HG02852 (cell line): ENCODE results near the gene MYOM1.
A peak's percentile ranks its signal among the peaks of the same experiment; 100 is the strongest.

Experiments used
- ATAC-seq: cut with Tn5 transposase; IDR thresholded peaks from one replicate; pipeline ENCODE4 v1.9.1; 2021; ENCODE audit warnings: mild to moderate bottlenecking, moderate library complexity; ENCODE audit not compliant: unreplicated experiment

MYOM1 gene

DNA sequence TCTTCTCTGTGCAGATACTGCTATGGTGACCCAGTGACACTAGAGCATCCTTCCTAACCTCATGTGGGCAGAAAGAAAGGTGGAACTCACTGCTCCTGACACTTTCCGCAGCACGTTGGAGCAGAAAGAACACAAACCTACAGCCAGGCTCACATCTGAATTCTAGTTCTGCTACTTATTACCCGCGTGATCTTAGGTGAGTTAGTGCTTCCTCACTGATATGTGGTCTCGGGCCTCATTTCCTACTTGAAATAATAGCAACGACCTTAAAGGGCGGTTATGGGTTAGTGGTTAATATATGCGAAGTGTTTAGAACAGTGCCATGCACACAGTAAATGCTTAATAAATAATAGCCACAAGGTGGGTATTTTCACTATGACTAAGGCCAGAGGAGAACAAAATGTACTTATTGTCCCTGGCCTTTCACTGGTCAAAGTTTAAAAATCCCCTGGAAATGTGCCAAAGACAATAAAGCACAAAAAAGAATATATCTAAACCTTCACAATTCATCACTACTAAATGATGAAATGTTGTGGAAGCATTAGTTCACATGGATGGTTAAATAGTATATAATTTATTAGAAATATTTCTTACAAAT lies 66.6 kb downstream of the MYOM1 start:
- ATAC-seq = no peak

DNA sequence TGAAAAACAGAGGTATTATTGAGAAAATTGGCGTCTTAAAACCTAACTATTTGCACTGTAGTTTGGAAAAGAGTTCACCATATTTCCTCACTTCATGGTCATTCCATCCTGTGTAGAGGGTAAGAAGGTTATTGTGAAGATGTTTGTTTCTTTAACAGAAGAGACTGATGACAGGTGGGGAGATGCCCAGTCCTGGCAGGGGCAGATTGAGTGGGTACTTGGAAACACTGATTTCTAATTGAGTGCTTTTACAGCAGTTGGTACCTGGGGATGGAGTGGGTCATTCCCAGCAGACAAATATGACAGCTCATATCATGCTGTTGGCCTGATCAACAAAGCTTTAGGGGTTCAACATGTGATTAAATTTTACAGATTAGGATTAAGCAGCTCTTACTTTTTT lies 67.5 kb downstream of the MYOM1 start:
- ATAC-seq = no peak

DNA sequence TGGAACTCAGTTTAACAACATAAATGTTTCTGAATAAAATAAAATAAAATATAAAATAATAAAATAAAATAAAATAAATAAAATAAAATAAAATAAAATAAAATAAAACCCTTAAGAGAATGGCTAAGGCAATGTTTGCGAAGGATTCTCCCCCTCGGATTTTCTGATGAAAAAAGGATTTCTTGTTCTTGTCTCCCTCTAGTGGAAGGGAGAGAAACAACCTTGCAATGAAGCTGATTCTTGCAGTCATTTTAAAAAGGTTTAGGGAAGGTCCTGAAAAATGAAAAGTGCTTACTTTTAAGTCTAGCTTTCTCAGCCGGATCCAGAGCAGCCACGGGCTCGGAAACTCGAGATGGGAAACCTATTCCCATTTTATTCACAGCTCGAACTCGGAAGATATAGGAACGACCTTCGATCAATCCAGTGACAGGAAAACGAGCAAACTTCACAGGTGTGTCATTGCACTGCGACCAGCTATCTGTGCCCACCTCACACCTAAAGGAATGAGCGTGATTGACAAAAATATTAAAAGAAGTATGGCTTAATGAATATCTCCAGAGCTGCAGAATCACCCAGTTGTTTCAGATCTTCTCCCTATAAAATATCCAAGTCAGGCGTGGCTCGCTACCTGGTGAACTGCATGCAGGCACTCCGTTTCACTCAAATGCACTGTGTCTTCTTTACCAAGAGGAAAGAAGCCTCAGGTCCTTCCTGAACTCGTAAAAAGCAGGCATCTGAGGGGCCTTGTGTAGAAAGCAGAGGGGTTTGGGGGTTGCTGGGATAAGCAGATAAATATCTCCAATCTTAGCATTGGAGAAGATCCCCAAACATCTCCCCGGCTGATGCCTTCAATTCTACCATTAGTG lies 68.1 kb downstream of the MYOM1 start:
- ATAC-seq = no peak

DNA sequence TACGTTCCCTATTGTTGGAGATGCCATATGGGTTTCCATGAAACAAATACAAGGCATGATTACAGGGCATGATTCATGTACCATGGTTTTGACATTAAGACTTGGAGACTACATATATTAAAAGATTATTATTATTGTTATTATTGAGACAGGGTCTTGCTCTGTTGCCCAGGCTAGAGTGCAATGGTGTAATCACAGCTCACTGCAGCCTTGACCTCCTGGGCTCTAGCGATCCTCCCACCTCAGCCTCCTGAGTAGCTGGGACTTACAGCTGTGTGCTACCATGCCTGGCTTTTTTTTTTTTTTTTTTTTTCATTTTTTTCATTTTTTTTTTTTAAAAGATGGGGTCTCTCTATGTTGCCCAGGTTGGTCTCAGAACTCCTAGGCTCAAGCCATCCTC lies 69.1 kb downstream of the MYOM1 start:
- ATAC-seq = no peak

DNA sequence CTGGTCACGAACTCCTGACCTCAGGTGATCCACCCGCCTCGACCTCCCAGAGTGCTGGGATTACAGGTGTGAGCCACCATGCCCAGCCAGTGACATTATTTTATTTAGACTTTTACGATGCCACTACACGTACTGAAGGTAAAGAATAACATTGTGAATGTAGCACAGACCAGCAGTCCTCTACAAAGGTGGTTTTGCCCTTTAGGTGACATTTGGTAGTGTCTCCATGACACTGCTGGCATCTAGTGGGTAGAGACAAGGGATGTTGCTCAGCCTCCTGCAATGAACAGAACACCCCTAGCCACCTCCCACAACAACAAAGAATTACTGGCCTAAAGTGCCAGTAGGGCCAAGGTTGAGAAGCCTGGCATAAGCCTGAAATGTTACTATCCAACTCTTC lies 69.5 kb downstream of the MYOM1 start:
- no peak for ATAC-seq

DNA sequence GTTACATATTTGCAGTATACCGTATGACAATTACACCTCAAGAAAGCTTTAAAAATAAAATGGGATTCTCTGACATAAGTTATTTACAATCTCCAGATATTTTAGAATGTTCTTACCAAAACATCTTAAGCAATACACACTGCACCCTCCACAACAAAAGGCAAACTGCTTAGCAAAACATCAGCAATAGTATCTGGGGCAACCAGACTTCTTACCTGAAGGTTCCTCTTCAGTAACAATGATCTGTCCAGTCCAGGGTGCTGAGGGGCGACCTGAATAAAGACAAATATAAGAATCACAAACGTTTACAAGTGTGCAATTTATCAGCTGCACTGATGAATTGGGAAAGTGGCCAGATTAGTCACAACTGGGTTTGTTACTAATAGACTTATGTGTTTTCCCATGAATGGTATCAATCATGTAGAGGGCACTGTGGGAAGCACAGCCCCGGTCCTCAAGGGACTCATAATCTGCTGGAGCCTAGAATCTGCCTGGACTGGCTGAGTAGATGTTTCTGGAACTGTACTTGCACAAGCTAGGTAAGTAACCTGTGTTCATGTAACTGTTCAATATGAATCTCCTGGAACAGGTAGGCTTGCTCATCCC lies 70.7 kb downstream of the MYOM1 start:
- ATAC-seq = no peak

DNA sequence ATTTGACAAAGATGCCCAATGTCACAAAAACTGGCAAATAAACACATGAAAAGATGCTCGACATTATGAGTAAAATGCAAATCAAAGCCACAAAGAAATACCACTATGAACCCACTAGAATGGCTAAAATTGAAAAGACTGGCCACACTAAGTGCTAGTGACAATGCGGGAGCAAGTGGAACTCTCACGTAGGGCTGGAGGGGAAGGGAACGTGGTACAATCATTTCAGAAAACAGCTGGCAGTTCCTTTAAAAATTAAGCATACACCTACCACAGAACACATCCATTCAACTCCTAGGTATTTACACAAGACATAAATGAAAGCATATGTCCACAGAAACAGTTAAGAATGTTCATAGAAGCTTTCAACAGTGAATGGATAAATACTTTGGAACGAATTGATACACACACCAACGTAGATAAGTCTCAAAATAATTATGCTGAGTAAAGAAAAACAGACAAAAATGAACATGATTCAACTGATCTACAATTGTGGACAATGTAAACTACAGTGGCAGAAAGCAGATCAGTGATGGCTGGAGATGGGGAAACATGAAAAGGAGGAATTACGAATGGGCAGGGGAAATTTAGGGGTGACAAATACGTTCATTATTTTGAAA lies 71.7 kb downstream of the MYOM1 start:
- ATAC-seq = no peak

DNA sequence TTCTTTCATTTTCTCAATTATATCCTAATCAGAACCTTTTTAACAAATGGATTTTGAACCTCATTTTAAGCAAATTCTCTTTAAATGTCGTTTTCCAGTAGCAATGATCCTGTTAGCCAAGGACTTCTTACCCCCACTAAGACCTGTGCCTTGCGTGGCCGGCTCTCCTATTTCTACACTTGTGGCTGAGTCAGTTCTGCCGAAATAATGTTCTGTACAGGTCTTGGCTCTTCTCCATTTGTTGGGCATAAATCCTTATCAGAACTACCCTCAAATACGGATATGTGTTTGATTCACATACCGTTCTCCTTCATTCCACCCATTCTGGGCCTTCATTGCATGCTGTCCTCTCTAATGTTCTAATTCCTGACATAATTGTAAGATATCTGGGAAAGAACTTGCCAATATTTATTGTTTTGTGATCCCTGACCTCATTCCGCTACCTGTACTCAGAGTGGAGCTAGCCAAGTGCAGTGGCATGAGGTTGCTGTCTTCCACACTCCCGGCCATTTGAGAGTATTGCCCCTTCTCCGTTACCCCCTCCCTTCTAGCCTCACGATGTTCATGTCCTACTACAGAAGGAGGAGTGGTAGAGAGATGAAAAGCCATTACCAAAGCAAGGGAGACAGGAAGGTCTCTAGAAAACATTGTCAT lies 78.7 kb downstream of the MYOM1 start:
- ATAC-seq = no peak

DNA sequence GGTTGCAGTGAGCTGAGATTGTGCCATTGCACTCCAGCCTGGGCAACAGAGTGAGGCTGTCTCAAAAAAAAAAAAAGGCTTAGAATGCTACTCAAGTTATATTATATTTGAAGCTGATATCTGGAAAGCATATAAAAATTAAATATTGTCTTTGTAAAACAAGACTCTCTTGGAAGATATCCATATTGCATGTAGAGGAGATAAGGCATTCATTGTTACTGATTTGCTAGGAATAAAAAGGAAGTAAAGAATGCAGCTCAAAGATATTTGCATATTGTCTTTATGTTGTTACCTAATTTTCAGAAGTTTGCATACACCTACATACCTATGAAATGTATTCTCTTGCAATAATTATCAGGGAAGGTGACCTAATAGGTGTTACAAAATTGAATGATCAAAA lies 79.4 kb downstream of the MYOM1 start:
- no peak for ATAC-seq

DNA sequence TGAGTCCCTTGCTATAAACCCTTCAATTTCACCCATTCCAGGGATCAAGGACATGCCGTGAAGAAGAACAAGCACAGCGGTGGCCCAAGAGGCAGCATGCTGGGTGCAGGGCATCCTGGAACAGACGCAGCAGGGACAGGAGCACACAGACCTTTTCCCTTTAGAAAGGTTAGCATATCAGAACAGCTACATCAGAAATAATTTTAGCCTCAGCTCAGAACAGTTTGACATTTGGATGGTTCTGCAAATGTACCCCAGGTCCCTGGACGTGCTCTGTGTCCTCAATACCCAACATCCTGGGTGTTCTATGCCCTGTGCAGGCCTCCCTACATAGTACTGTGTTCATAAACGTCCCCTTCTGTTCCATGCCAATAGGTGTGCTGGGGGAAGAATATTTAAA lies 80.4 kb downstream of the MYOM1 start:
- ATAC-seq = no peak

DNA sequence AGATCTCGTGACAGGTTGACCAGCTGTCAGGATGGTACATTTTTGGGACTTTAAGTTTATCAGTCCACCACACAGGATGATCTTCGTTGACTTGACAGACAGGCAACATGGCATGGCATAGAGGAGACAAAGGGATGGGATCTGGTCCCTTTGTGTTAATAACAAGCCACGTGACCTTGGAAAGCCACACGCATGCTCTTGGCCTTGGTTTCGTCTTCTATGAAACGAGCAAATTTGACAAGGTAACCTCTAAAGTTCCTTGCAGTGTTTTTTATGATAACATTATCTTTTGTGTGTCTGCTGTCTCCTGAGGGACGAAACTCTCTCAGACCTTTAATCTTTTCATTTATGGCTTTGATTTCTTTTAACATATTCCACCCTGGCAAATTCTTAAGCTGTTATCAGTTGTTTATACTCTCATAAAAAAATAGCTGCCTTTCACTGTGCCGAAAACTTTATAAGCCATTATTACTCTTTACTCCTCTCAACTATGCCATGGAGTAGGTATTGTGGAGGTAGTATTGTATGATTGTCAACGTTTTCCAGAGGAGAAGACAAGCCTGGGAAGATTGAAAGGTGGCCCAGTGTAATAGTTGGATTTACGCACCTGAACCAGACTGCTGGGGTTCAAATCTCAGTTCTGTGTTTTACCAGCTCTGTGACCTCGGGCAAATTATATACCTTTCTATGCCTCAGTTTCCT lies 81.3 kb downstream of the MYOM1 start:
- no peak for ATAC-seq

DNA sequence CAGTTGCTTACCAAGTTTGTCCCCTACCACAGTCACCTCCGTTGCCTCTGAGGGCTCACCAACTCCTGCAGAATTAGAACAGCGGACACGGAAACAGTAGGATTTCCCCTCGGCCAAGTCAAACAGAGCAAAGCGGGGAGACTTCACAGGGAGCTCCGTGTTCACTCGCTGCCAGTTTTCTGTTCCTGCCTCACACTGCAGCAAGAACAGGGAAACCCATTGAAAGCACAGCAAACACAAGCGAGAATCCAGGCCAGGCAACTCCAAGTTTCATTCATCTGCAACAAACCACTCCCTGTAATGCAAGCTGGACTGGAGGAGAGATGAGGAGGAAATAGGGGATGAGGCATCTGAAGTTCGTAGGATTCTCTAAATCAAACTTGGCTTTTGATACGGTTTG lies 84.2 kb downstream of the MYOM1 start:
- ATAC-seq = no peak

DNA sequence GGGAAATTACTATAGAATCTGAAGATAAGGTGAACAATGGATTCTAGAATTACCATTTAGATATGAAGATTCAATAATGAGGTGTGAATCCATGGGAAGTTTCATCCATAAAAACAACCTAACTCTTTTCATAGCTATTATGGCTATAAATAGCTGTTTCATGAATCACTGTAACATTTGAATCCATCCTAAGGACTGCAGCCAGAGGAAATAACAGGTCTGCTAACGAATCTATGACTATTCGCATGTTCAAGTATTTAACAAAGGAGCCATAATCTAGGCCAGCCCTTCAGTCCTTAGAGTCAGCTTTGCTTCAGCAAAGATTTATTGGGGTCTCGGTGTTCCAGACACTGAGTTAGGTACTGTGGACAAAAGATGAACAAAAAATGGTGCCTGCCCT lies 87.1 kb downstream of the MYOM1 start:
- no peak for ATAC-seq

DNA sequence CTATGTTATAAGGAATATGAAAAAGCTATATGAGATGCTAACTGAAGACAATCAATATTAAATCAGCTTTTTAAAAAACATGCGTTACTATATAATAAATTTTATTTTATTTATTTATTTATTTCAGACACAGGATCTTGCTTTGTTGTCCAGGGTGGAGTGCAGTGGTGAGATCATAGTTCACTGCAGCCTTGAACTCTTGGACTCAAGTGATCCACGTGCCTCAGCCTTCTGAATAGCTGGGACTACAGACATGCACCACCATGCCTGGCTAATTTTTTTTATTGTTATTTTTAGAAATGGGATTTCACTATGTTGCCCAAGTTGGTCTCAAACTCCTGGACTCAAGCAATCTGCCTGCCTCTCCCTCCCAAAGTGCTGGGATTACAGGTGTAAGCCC lies 89.4 kb downstream of the MYOM1 start:
- ATAC-seq = no peak

DNA sequence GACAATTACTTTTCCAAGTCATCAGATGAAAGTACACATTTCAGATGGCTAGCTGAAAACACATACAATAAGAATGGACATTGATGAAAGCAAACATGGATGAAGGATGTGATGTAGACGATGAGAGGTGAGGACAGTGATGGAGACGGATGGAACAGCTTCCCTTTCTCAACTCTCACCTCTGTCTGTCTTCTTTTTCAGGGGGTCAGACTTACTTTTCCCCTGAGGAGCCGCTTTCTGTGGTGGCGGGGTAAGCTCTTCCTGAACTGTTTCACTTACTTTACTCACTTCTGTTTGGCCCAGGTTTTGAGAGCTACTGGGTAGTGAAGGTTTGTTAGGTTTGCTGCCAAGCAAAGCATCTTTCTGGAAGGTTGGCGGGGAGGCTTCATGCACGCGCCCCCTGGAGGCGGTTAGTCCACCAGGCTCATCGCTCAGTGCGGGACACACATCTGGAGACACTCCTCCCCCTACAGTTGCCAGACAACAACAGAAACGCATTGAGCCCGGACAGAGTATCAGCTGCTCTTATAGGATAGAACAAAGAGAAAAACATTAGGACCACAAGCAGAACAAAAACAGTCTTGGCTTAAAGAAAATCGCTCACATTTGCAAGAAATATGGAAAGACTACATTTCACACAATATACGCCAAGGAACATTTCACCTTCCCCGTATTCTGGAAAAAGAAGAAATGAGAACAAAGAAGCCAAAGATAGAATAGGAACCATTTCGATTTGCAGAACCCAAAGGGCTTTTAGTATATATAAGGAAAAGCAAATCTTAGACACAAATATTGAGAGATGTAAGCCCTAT lies 90.5 kb downstream of the MYOM1 start:
- peak; percentile 96 for ATAC-seq

DNA sequence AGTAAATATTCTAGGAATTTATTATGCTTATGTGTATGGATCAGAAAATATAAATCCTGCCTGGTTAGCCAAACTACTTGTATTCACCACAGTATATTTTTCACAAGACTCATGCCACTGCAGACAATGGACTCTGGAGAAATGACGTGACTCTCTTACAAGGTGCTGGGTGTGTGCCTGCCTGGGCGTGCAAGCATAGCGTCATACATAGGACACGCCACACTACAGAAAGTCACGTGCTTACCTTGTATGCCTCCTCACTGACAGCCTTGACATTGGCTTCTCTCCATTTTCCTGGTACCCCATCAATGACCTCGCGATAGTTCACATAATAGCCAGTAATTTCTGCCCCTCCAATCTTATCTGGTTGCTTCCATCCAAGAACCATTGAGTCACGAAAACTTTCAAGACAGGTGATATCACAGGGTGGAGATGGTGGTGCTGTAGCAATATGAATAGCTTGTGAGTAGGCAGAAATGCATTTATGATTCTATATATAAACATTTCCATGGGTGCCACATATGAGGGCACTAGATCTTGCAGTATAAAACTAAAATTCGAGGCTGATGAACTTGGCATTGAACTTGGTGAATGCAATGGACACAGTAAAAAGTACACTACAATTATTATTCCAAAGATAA lies 93.2 kb downstream of the MYOM1 start:
- no peak for ATAC-seq

DNA sequence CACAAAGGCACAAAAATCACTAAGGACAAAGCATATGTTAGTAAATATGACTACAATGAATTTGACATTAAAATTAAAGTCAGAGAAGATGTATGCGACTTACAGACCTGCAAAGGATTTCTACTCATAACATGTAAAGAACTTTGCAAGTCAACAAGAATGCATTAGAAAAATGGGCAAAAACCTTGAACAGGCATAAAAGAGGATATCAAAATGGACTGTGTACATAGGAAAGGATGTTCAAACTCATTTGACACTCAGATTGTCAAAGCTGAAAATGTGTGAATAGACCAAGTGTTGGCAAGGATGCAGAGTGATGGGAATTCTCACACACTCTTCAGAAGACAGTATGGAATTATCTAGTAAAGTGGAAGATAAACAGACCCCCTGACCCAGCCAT lies 94.9 kb downstream of the MYOM1 start:
- no peak for ATAC-seq

DNA sequence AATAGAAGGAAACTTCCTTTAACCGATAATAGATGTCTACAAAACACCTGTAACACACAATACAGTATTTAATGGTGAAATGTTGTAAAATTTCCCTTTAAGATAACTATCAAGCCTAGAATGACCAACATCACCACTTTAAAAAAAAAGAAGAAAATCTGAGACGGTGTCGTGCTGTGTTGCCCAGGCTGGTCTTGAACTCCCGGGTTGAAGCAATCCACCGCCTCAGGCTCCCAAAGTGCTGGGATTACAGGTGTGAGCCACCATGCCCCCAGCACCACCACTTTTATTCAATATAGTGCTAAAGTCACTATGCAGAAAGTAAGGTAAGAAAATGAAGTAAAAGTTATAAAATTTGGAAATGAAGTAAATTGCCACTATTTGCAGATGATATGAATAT lies 96.9 kb downstream of the MYOM1 start:
- no peak for ATAC-seq

DNA sequence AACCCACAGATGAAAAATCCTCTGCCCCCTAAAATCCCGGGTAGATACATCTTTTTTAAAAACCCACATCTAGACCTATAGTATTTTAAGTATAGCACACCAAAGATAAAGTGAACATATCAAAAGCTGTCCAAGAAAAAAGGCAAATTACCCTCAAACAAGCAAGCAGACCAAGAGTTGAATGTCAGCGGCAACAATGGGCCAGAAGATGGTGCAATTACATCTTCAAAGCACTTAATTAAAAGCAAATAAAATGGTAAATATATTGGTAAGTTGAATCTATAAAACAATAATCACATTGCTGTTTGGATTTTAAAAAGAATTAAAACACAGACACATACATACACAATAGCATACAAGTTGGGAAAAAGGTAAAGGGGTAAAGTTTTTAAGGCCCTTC lies 98.5 kb downstream of the MYOM1 start:
- ATAC-seq = no peak
